Hepatocyte (in vitro differentiated cells): Measurements from ENCODE around the gene RNF217. TPM values are rescaled to one million over a fixed set of nuclear protein-coding genes. Genes with fewer than 3 reads are reported as not detected.

Experiments
- DNase-seq: peaks from one replicate; pipeline ENCODE4 v3.0.0-alpha.2; 2016; ENCODE audit warnings: low spot score
- H2AFZ ChIP-seq: fragments of 200-600 bp; sonication (generic); 2 replicates; pipeline ENCODE4 v1.6.0; 2016; ENCODE audit warnings: antibody characterized with exemption, mild to moderate bottlenecking
- H3K27ac ChIP-seq: fragments of 200-600 bp; sonication (generic); 2 replicates; pipeline ENCODE4 v1.5.1; 2016; ENCODE audit warnings: mild to moderate bottlenecking
- H3K27me3 ChIP-seq: fragments of 200-600 bp; sonication (generic); 2 replicates; pipeline ENCODE4 v1.6.1; 2016
- H3K36me3 ChIP-seq: fragments of 200-600 bp; sonication (generic); replicated peaks from 2 replicates; pipeline ENCODE4 v1.5.1; 2016; ENCODE audit warnings: low read depth; ENCODE audit not compliant: insufficient read depth
- H3K4me1 ChIP-seq: fragments of 200-600 bp; sonication (generic); 2 replicates; pipeline ENCODE4 v1.5.1; 2016; ENCODE audit warnings: mild to moderate bottlenecking, moderate library complexity; ENCODE audit not compliant: insufficient read depth
- H3K4me2 ChIP-seq: fragments of 200-600 bp; sonication (generic); 2 replicates; pipeline ENCODE4 v1.6.0; 2016
- H3K4me3 ChIP-seq: fragments of 200-600 bp; sonication (generic); 2 replicates; pipeline ENCODE4 v1.5.1; 2016; ENCODE audit warnings: mild to moderate bottlenecking
- H3K79me2 ChIP-seq: fragments of 200-600 bp; sonication (generic); 2 replicates; pipeline ENCODE4 v1.6.0; 2017; ENCODE audit warnings: mild to moderate bottlenecking
- H3K9me2 ChIP-seq: fragments of 200-600 bp; sonication (generic); replicated peaks from 2 replicates; pipeline ENCODE4 v1.6.0; 2017; ENCODE audit warnings: mild to moderate bottlenecking; ENCODE audit not compliant: insufficient read depth
- H3K9me3 ChIP-seq: fragments of 200-600 bp; sonication (generic); 2 replicates; pipeline ENCODE4 v1.5.1; 2016; ENCODE audit warnings: low read depth, mild to moderate bottlenecking
- H4K20me1 ChIP-seq: fragments of 200-600 bp; sonication (generic); 2 replicates; pipeline ENCODE4 v1.6.0; 2016; ENCODE audit warnings: mild to moderate bottlenecking; ENCODE audit not compliant: insufficient read depth, poor library complexity, severe bottlenecking
- CTCF ChIP-seq: fragments of 200-600 bp; sonication (generic); IDR thresholded peaks from 2 replicates; pipeline ENCODE4 v1.5.1; 2016; ENCODE audit warnings: antibody characterized with exemption, mild to moderate bottlenecking; ENCODE audit not compliant: poor library complexity
- EZH2 ChIP-seq: fragments of 200-600 bp; sonication (generic); IDR thresholded peaks from 2 replicates; pipeline ENCODE4 v1.6.1; 2016; ENCODE audit warnings: antibody characterized with exemption, mild to moderate bottlenecking, borderline replicate concordance
- EZH2phosphoT487 ChIP-seq: fragments of 200-600 bp; sonication (generic); IDR thresholded peaks from one replicate; pipeline ENCODE4 v1.6.1; 2018; ENCODE audit warnings: antibody characterized with exemption, mild to moderate bottlenecking, low read depth, moderate library complexity; ENCODE audit not compliant: unreplicated experiment, severe bottlenecking
- WGBS: methylation state at CpG from one replicate; pipeline ENCODE4 v1.1.6; 2016; ENCODE audit warnings: low lambda C conversion rate; ENCODE audit errors: missing lambda C conversion rate; 5-methylcytosine and 5-hydroxymethylcytosine counted together
- polyA plus RNA-seq: library from polyadenylated mRNA; unstranded; fragments of >200 nt; fragmentation: Nextera tagmentation; extraction: Ambion mirVana; gene quantifications from 2 replicates; pipeline ENCODE4 v1.2.1, GENCODE V29; 2016
- total RNA-seq: library from RNA; depleted of rRNA; stranded (reverse); fragments of >200 nt; gene quantifications from 2 replicates; pipeline ENCODE4 v1.2.3, GENCODE V29; 2014

Gene RNF217
- total and polyA plus RNA-seq, 2 experiments from 2014 or later: 8.8 to 18.4 TPM

- no peaks in the 10 kb centered on the region for H4K20me1 ChIP-seq
- no peak overlapping the region for H3K27ac ChIP-seq
- no peak for DNase-seq
- no peak overlapping the region for H3K4me3 ChIP-seq
- 93% methylated on average over 3 of the region's 3 CpGs for WGBS
- H3K27me3 ChIP-seq: no peaks in the 10 kb centered on the region
- no peaks in the 10 kb centered on the region for H3K9me2 ChIP-seq
- no peak overlapping the region for H2AFZ ChIP-seq
- no peaks in the 10 kb centered on the region for H3K9me3 ChIP-seq
- no peak for TF ChIP-seq CTCF
- TF ChIP-seq EZH2: no peak
- no peak for TF ChIP-seq EZH2phosphoT487
- H3K4me1 ChIP-seq: no peaks in the 10 kb centered on the region
- no peak overlapping the region for H3K4me2 ChIP-seq
- no peaks in the 10 kb centered on the region for H3K79me2 ChIP-seq
- no peaks in the 10 kb centered on the region for H3K36me3 ChIP-seq
These were observed 12.5 kb upstream of the RNF217 start for GRCh38 chr6:124949706-124950105.

GRCh38 chr6:124953808-124954207, 8.4 kb upstream of the RNF217 start:
- no peak overlapping the region for H3K27ac ChIP-seq
- no peak overlapping the region for H3K4me2 ChIP-seq
- no peak for DNase-seq
- no peaks in the 10 kb centered on the region for H3K36me3 ChIP-seq
- H3K79me2 ChIP-seq: no peaks in the 10 kb centered on the region
- no peaks in the 10 kb centered on the region for H4K20me1 ChIP-seq
- no peak overlapping the region for H2AFZ ChIP-seq
- TF ChIP-seq CTCF: no peak
- TF ChIP-seq EZH2: no peak
- TF ChIP-seq EZH2phosphoT487: no peak
- no peaks in the 10 kb centered on the region for H3K9me2 ChIP-seq
- 96% methylated on average over 1 of the region's 1 CpG for WGBS
- no peaks in the 10 kb centered on the region for H3K9me3 ChIP-seq
- H3K4me3 ChIP-seq: no peak overlapping the region
- no peaks in the 10 kb centered on the region for H3K4me1 ChIP-seq
- H3K27me3 ChIP-seq: no peaks in the 10 kb centered on the region

DNA sequence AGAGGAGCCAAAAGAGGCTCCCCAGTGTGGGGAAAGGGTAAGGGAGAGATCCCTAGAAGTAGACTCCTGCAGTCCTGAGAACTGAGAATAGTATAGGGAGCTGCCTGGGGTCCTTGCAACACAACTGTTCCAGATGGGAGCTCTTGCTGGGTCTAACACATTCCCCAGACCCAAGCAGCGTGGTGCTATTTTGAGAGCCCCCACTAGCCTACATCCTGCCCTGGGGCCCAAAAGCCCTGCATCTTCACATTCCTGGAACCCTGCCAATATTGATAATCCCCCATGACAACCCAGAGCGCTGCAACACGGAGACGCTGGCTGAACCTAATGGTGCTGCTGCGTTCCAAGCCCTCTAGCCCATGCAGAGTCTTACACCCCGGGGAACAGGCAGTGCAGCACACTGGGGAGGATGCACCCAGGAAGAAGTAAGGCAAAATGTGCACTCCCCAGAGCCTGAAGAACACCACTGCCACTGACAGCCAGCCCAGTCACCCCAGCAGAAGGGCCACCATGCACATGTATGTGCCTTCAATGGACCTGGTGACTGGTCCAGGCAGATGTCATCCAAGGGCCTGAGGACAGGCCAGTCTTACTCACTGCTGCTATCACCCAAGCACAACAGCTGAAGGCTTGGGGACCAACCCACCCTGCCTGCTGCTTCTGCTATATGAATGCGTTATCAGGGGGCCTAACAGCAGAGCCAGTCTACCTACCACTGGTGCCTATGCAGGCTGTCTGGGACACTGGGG, 7.0 kb upstream of the RNF217 start:
- no peaks in the 10 kb centered on the region for H3K9me3 ChIP-seq
- H3K4me1 ChIP-seq: no peaks in the 10 kb centered on the region
- H3K9me2 ChIP-seq: no peaks in the 10 kb centered on the region
- no peaks in the 10 kb centered on the region for H3K36me3 ChIP-seq
- no peak overlapping the region for H2AFZ ChIP-seq
- no peaks in the 10 kb centered on the region for H3K79me2 ChIP-seq
- H3K4me3 ChIP-seq: no peak overlapping the region
- H3K27me3 ChIP-seq: no peaks in the 10 kb centered on the region
- TF ChIP-seq EZH2phosphoT487 (no peak), EZH2 (no peak), CTCF (no peak)
- H4K20me1 ChIP-seq: no peaks in the 10 kb centered on the region
- no peak for DNase-seq
- WGBS: 67% methylated on average over 7 of the region's 7 CpGs
- H3K27ac ChIP-seq: no peak overlapping the region
- no peak overlapping the region for H3K4me2 ChIP-seq

DNA sequence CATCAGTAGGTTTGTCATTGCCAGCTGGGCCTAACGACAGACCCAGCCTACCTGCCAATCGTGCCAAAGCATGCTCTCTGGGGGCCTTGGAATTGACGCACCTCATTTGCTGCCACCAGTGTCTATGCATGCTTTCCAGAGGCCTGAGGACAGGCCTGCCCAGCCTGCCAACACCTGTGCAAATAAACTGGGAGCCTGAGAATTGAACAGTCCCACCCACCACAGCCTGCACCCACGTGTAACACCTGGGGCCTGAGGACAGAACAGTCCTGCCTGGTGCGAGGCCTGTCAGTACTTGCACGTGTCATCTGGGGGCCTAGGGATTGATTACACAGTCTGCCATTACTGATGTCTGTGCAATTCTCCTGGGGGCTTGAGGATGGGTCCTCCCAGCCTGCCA, 6.2 kb upstream of the RNF217 start:
- Histone ChIP-seq H3K27ac (no peak overlapping the region), H2AFZ (no peak overlapping the region), H3K4me2 (no peak overlapping the region), H3K27me3 (no peaks in the 10 kb centered on the region), H3K9me3 (no peaks in the 10 kb centered on the region), H3K9me2 (no peaks in the 10 kb centered on the region), H3K79me2 (peaks cover 6% of the 10 kb centered on the region), H3K36me3 (no peaks in the 10 kb centered on the region), H4K20me1 (no peaks in the 10 kb centered on the region), H3K4me3 (no peak overlapping the region), H3K4me1 (peaks cover 2% of the 10 kb centered on the region)
- 92% methylated on average over 6 of the region's 6 CpGs for WGBS
- DNase-seq: no peak
- TF ChIP-seq EZH2phosphoT487 (no peak), EZH2 (no peak), CTCF (no peak)
